IMR-90 (cell line): Measurements from ENCODE around the gene GKN2. TPM values are rescaled to one million over a fixed set of nuclear protein-coding genes. Genes with fewer than 3 reads are reported as not detected.

Experiments
- ATAC-seq: fragments of 200-7000 bp; cut with Tn5 transposase; 2 replicates; pipeline ENCODE4 v1.9.1; 2020; ENCODE audit warnings: low read depth, mild to moderate bottlenecking, moderate library complexity
- BruUV-seq: library from RNA; stranded (reverse); fragments of 400-500 nt; replicated peaks from 2 replicates; lab custom pipeline; 2021; lab: Mats Ljungman, UMichigan
- CTCF ChIA-PET: fragments of 300-600 bp; formaldehyde crosslinking; extraction: SDS; loops from one replicate; lab custom pipeline; 2021; ENCODE audit warnings: antibody characterized with exemption; lab: Yijun Ruan, JAX
- POLR2A ChIA-PET: fragments of 300-600 bp; sonication (Branson Sonifier 250); formaldehyde crosslinking; loops from one replicate; lab custom pipeline; 2022; ENCODE audit warnings: antibody characterized with exemption; ENCODE audit not compliant: unreplicated experiment; lab: Charles Lee
- DNase-seq: peaks from one replicate; pipeline ENCODE4 v3.0.0; 2013
- H2AFZ ChIP-seq: replicated peaks from 2 replicates; pipeline ENCODE3; 2013; ENCODE audit warnings: low read length, mild to moderate bottlenecking; ENCODE audit not compliant: poor library complexity
- H2AK5ac ChIP-seq: 2 replicates; pipeline ENCODE4 v1.6.1; 2013; ENCODE audit warnings: low read depth, low read length, inconsistent platforms
- H2AK9ac ChIP-seq: replicated peaks from 2 replicates; pipeline ENCODE3; 2013; ENCODE audit warnings: mild to moderate bottlenecking, low read depth, low read length, moderate library complexity; ENCODE audit not compliant: poor library complexity
- H2BK120ac ChIP-seq: 2 replicates; pipeline ENCODE4 v1.6.1; 2013; ENCODE audit warnings: low read depth, low read length, inconsistent platforms
- H2BK15ac ChIP-seq: 3 replicates; pipeline ENCODE4 v1.6.1; 2013; ENCODE audit warnings: low read depth, low read length, inconsistent platforms
- H2BK20ac ChIP-seq: 2 replicates; pipeline ENCODE4 v1.6.1; 2013; ENCODE audit warnings: low read depth, mild to moderate bottlenecking, inconsistent platforms, low read length, moderate library complexity
- H2BK5ac ChIP-seq: 2 replicates; pipeline ENCODE4 v1.6.1; 2013; ENCODE audit warnings: mild to moderate bottlenecking, low read depth, low read length, inconsistent platforms; ENCODE audit not compliant: poor library complexity, severe bottlenecking
- H3K14ac ChIP-seq: replicated peaks from 2 replicates; pipeline ENCODE4 v1.6.1; 2013; ENCODE audit warnings: low read depth, low read length, inconsistent platforms
- H3K18ac ChIP-seq: 2 replicates; pipeline ENCODE4 v1.6.1; 2013; ENCODE audit warnings: low read depth, low read length, control low read depth
- H3K23ac ChIP-seq: 2 replicates; pipeline ENCODE4 v1.6.1; 2013; ENCODE audit warnings: low read depth, low read length, inconsistent platforms
- H3K27ac ChIP-seq: 2 replicates; pipeline ENCODE4 v1.5.1; 2013; ENCODE audit warnings: mild to moderate bottlenecking, control low read depth, low read length; ENCODE audit not compliant: insufficient read depth
- H3K27me3 ChIP-seq: 2 replicates; pipeline ENCODE4 v1.6.1; 2013; ENCODE audit warnings: low read length; ENCODE audit not compliant: control insufficient read depth, insufficient read depth
- H3K36me3 ChIP-seq: 2 replicates; pipeline ENCODE4 v1.6.1; 2013; ENCODE audit warnings: low read length, mixed read lengths; ENCODE audit not compliant: control insufficient read depth, insufficient read depth
- H3K4ac ChIP-seq: 2 replicates; pipeline ENCODE4 v1.6.1; 2013; ENCODE audit warnings: low read depth, low read length, inconsistent platforms
- H3K4me1 ChIP-seq: 2 replicates; pipeline ENCODE4 v1.6.1; 2013; ENCODE audit warnings: low read length, mixed read lengths; ENCODE audit not compliant: control insufficient read depth, insufficient read depth
- H3K4me2 ChIP-seq: 2 replicates; pipeline ENCODE4 v1.6.1; 2013; ENCODE audit warnings: low read depth, mild to moderate bottlenecking, control low read depth, low read length, moderate library complexity
- H3K4me3 ChIP-seq: 2 replicates; pipeline ENCODE4 v1.5.1; 2013; ENCODE audit warnings: low read depth, mild to moderate bottlenecking, control low read depth, low read length, moderate library complexity; ENCODE audit not compliant: insufficient read depth
- H3K56ac ChIP-seq: 2 replicates; pipeline ENCODE4 v1.6.1; 2013; ENCODE audit warnings: low read length, inconsistent platforms; ENCODE audit not compliant: insufficient read depth; ENCODE audit errors: extremely low read depth
- H3K79me1 ChIP-seq, 2 experiments: 2 replicates each; pipeline ENCODE4 v1.6.1; 2013; ENCODE audit warnings: low read length in 2 of 2, inconsistent platforms in 1 of 2, low read depth in 1 of 2
- H3K9ac ChIP-seq: 2 replicates; pipeline ENCODE4 v1.6.1; 2013; ENCODE audit warnings: low read depth, low read length, control low read depth
- H3K9me1 ChIP-seq: 2 replicates; pipeline ENCODE4 v1.6.1; 2013; ENCODE audit warnings: low read length, inconsistent platforms; ENCODE audit not compliant: insufficient read depth
- H3K9me3 ChIP-seq: 2 replicates; pipeline ENCODE4 v1.6.1; 2013; ENCODE audit warnings: low read length; ENCODE audit not compliant: control insufficient read depth, insufficient read depth
- H4K20me1 ChIP-seq: 2 replicates; pipeline ENCODE4 v1.6.1; 2013; ENCODE audit warnings: low read length, inconsistent platforms; ENCODE audit not compliant: insufficient read depth
- H4K5ac ChIP-seq: 2 replicates; pipeline ENCODE4 v1.6.1; 2013; ENCODE audit warnings: mild to moderate bottlenecking, low read depth, low read length, control low read depth
- H4K8ac ChIP-seq, 2 experiments: 2 replicates each; pipeline ENCODE4 v1.6.1; 2013; ENCODE audit warnings: low read depth in 2 of 2, low read length in 2 of 2, control low read depth in 1 of 2, inconsistent platforms in 1 of 2
- H4K91ac ChIP-seq: 2 replicates; pipeline ENCODE4 v1.6.1; 2013; ENCODE audit warnings: low read depth, low read length, inconsistent platforms; ENCODE audit not compliant: insufficient read depth
- CHD1 ChIP-seq: IDR thresholded peaks from 2 replicates; pipeline ENCODE4 v1.6.1; 2012; ENCODE audit warnings: low read depth, low read length, improper control_type of control experiment
- MAFK ChIP-seq: IDR thresholded peaks from 2 replicates; pipeline ENCODE4 v1.6.1; 2012; ENCODE audit warnings: low read depth, low read length, improper control_type of control experiment
- MXI1 ChIP-seq: IDR thresholded peaks from 2 replicates; pipeline ENCODE4 v1.6.1; 2012; ENCODE audit warnings: low read depth, mild to moderate bottlenecking, low read length, moderate library complexity, borderline replicate concordance
- NFE2L2 ChIP-seq: fragments of 150-350 bp; IDR thresholded peaks from 2 replicates; pipeline ENCODE4 v1.6.1; 2016; ENCODE audit warnings: low read depth, mild to moderate bottlenecking, low read length
- RCOR1 ChIP-seq: IDR thresholded peaks from 2 replicates; pipeline ENCODE4 v1.6.1; 2012; ENCODE audit warnings: mild to moderate bottlenecking, low read length, improper control_type of control experiment; ENCODE audit not compliant: insufficient replicate concordance
- WGBS, 2 experiments: methylation state at CpG; one replicate each; pipeline versions ENCODE4 v1.1.5 to v1.1.7; 2013; ENCODE audit warnings: missing lambda C conversion rate in 2 of 2; ENCODE audit not compliant: insufficient read length in 1 of 2; ENCODE audit errors: extremely low coverage in 2 of 2; 5-methylcytosine and 5-hydroxymethylcytosine counted together
- dilution Hi-C: fragments of 300-500 bp; cut with HindIII; formaldehyde crosslinking; loops from one replicate; pipeline ENCODE4 v1.14.3; 2018; ENCODE audit warnings: low sequenced_read_pairs; ENCODE audit not compliant: unreplicated experiment
- in situ Hi-C: fragments of 300-500 bp; cut with MboI; formaldehyde crosslinking; loops from 3 replicates; pipeline ENCODE4 v1.14.3; 2019; ENCODE audit warnings: low sequenced_read_pairs, inconsistent platforms, mixed read lengths
- intact Hi-C: fragments of 100-400 bp; cut with micrococcal nuclease; formaldehyde crosslinking; loops from 2 replicates; pipeline ENCODE4 v1.10.0; 2022
- polyA plus RNA-seq, 3 experiments: library from polyadenylated mRNA; depleted of rRNA; stranded (reverse); fragments of >200 nt; gene quantifications; 2 replicates each; pipeline ENCODE4 v1.2.3, GENCODE V29; 2012; ENCODE audit warnings: low replicate concordance in 1 of 3
- total RNA-seq: library from RNA; depleted of rRNA; stranded (reverse); fragments of >200 nt; gene quantifications from 2 replicates; pipeline ENCODE4 v1.2.3, GENCODE V29; 2012

GKN2 gene
- total and polyA plus RNA-seq, 2 of the 4 experiments (the other 2 are of a cell fraction) = not detected

- TF ChIP-seq MXI1 = no peak
Observed at GRCh38 chr2:68974946-68975665, 22.4 kb upstream of the GKN2 start (continued).

DNA sequence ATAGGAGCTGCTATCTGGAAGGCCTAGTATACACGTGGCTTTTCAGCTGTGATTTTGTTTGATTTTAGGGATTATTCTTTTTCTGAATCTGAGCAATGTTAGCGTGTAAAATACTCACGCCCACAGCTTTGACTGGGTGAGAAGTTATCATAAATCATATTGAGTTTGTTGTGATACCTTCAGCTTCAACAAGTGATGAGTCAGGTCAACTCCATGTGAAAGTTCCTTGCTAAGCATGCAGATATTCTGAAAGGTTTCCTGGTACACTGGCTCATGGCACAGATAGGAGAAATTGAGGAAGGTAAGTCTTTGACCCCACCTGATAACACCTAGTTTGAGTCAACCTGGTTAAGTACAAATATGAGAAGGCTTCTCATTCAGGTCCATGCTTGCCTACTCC is 21.6 kb upstream of the GKN2 start, which contains the start of gene GKN1:
GKN1 (plus strand) TSS at position 386 of the 400 bp plus-strand sequence. CDS start 42 bp downstream, outside the sequence.
- H2BK120ac ChIP-seq = peak within 1 kb of the TSS; percentile 67
- ChIA-PET POLR2A (no interaction called here), CTCF (interaction anchor here (0.8 kb wide), 1 partner anchor 30 kb away, joined by 3 read pairs; no protein-coding TSS in a partner anchor)
- peak within 1 kb of the TSS; percentile 92 for H2BK20ac ChIP-seq
- H3K4ac ChIP-seq = peak within 1 kb of the TSS; percentile 77
- no peaks in the 10 kb centered on the region for H4K20me1 ChIP-seq
- H3K36me3 ChIP-seq = no peaks in the 10 kb centered on the region
- H3K9me3 ChIP-seq = no peaks in the 10 kb centered on the region
- peak within 1 kb of the TSS; percentile 96 for H2AK5ac ChIP-seq
- H3K4me3 ChIP-seq = no peak within 1 kb of the TSS
- BruUV-seq = no TSS peak
- in situ Hi-C loops (no loop called here), dilution Hi-C loops (no loop called here), intact Hi-C loops (no loop called here)
- no peak for TF ChIP-seq RCOR1
- TF ChIP-seq MXI1 = no peak
- TF ChIP-seq CHD1 = no peak
- TF ChIP-seq NFE2L2 = no peak
- peak; percentile 44 for TF ChIP-seq MAFK
- no peak within 1 kb of the TSS for H3K9ac ChIP-seq
- no CpG with 5 or more reads among the region's 3 CpGs for WGBS, 2 experiments
- peak within 1 kb of the TSS; percentile 57; the same call in 1 of the 2 replicates for H4K5ac ChIP-seq
- H2BK15ac ChIP-seq = peak within 1 kb of the TSS; percentile 85; the same call in 2 of the 3 replicates
- H2AK9ac ChIP-seq = peak within 1 kb of the TSS; percentile 15
- H4K91ac ChIP-seq = peak within 1 kb of the TSS; percentile 46
- no peak within 1 kb of the TSS for H3K56ac ChIP-seq
- no peak within 1 kb of the TSS for H3K27ac ChIP-seq
- peak; percentile 68 for DNase-seq
- no peak within 1 kb of the TSS for H3K4me2 ChIP-seq
- H2AFZ ChIP-seq = no peak within 1 kb of the TSS
- no peak for ATAC-seq
- H4K8ac ChIP-seq = peak within 1 kb of the TSS in 1 of 2 experiments; percentile 48; a peak in 2 of 4 replicates
- peak within 1 kb of the TSS; percentile 55 for H3K14ac ChIP-seq
- H3K4me1 ChIP-seq = peaks cover 13% of the 10 kb centered on the region
- no peak within 1 kb of the TSS for H3K23ac ChIP-seq
- peaks cover 0 to 3% of the 10 kb centered on the region in 2 experiments; a peak in 1 of 4 replicates for H3K79me1 ChIP-seq
- H3K27me3 ChIP-seq = no peaks in the 10 kb centered on the region
- peak within 1 kb of the TSS; percentile 54 for H2BK5ac ChIP-seq
- H3K18ac ChIP-seq = peak within 1 kb of the TSS; percentile 69; the same call in 1 of the 2 replicates
- H3K9me1 ChIP-seq = peaks cover 15% of the 10 kb centered on the region
